GM13977 (cell line): Measurements from ENCODE around the gene GRID2.
A peak's percentile ranks its signal among the peaks of the same experiment; 100 is the strongest.
"Not testable (repeated sequence)": the region's sequence is repeated elsewhere in the genome, so short reads cannot be mapped to it uniquely, and the experiment has no call there.

Source experiments
- DNase-seq: peaks from one replicate; pipeline ENCODE4 v3.0.0; 2012; ENCODE audit warnings: low spot score
- CTCF ChIP-seq: IDR thresholded peaks from 2 replicates; pipeline ENCODE4 v1.5.1; 2012; ENCODE audit warnings: mild to moderate bottlenecking, control low read depth; ENCODE audit not compliant: insufficient read depth; ENCODE audit errors: extremely low read depth, missing control alignments
- in situ Hi-C: fragments of 300-500 bp; cut with MboI; formaldehyde crosslinking; loops from one replicate; pipeline ENCODE4 v1.12.0; 2022; ENCODE audit warnings: low sequenced_read_pairs, low pct_unique_long_range_greater_than_20kb, mixed read lengths, inconsistent platforms; ENCODE audit not compliant: unreplicated experiment

GRID2 gene

GRCh38 chr4:92268642-92269041, 35.1 kb upstream of the GRID2 start:
- in situ Hi-C loops = no loop called here
- TF ChIP-seq CTCF = no peak

GRCh38 chr4:92270908-92271307, 32.9 kb upstream of the GRID2 start:
- DNase-seq = no peak
- TF ChIP-seq CTCF = no peak
- in situ Hi-C loops = no loop called here

More at GRCh38 chr4:92268642-92269041, 35.1 kb upstream of the GRID2 start:
- no peak for DNase-seq

- in situ Hi-C loops = not testable (repeated sequence)
Measured at GRCh38 chr4:92271551-92271950, 32.2 kb upstream of the GRID2 start.

GRCh38 chr4:92277057-92277881, 26.5 kb upstream of the GRID2 start:
- in situ Hi-C loops, DNase-seq: not testable (repeated sequence)

More at GRCh38 chr4:92271551-92271950, 32.2 kb upstream of the GRID2 start:
- not testable (repeated sequence) for DNase-seq

GRCh38 chr4:92279296-92279695, 24.5 kb upstream of the GRID2 start:
- DNase-seq = no peak
- TF ChIP-seq CTCF = no peak

GRCh38 chr4:92299152-92299551, 4.6 kb upstream of the GRID2 start:
- no peak for DNase-seq

More at GRCh38 chr4:92279296-92279695, 24.5 kb upstream of the GRID2 start:
- in situ Hi-C loops = no loop called here

GRCh38 chr4:92304121-92304520, 355 bp downstream of the GRID2 start:
- TF ChIP-seq CTCF = no peak
- peak; percentile 5 for DNase-seq
- in situ Hi-C loops = no loop called here

More at GRCh38 chr4:92299152-92299551, 4.6 kb upstream of the GRID2 start:
- TF ChIP-seq CTCF = no peak
- in situ Hi-C loops = no loop called here
